ENCODE measurements around the gene PPFIBP2.

The PPFIBP2 gene

GRCh38 chr11:7513234-7514098, at the start of gene PPFIBP2:
Gene PPFIBP2, plus strand, starts transcription at chr11:7513999. Its CDS starts 35,477 bp downstream, at chr11:7549476.
- Histone ChIP-seq H3K27ac (ENCODE audit: extremely low read depth, low read depth, low read length) (no peak within 1 kb of the TSS), H3K4me1 (ENCODE audit: control insufficient read depth, insufficient read depth, low read length) (no peaks in the 10 kb centered on the region), H3K4me3 (ENCODE audit: low read depth, low read length) (peak within 1 kb of the TSS; percentile 82), H3K36me3 (ENCODE audit: control insufficient read depth in 2 of 2, insufficient read depth in 1 of 2, low read length in 2 of 2) (no peaks in the 10 kb centered on the region), H3K9me3 (ENCODE audit: control insufficient read depth, insufficient read depth, low read depth, low read length) (no peaks in the 10 kb centered on the region)
- ChIA-PET POLR2A (no interaction called here), CTCF (interaction anchor here (0.5 to 3.5 kb wide), 26 partner anchors 8 to 714 kb away, joined by 3 to 23 read pairs (median 4); partner anchors contain the start of gene OR6A2)
- TF ChIP-seq KLF16 (tag by site-specific recombination; IDR thresholded peaks at IDR 0.05) (peak; percentile 54; the same call in 1 of the 2 replicates), ZFHX2 (tag by site-specific recombination; conservative IDR thresholded peaks at IDR 0.05) (peak; percentile 27), CTCF (tag by site-specific recombination; IDR thresholded peaks at IDR 0.05) (peak; percentile 54), ZBTB20 (tag by site-specific recombination; IDR thresholded peaks at IDR 0.05) (peak; percentile 7; the same call in 1 of the 2 replicates), ZNF2 (tag by site-specific recombination; IDR thresholded peaks at IDR 0.05) (peak; percentile 83), ZNF335 (tag by site-specific recombination; conservative IDR thresholded peaks at IDR 0.05) (peak; percentile 94), ZNF529 (tag by site-specific recombination; IDR thresholded peaks at IDR 0.05; ENCODE audit: insufficient replicate concordance) (no peak), TRIM28 (IDR thresholded peaks at IDR 0.05; ENCODE audit: borderline replicate concordance, low read length) (no peak), ZNF311 (tag by site-specific recombination; IDR thresholded peaks at IDR 0.05; ENCODE audit: borderline replicate concordance) (no peak), SP3 (tag by site-specific recombination; IDR thresholded peaks at IDR 0.05) (peak; percentile 78), KLF1 (tag by site-specific recombination; IDR thresholded peaks at IDR 0.05) (0 out of 2 replicates have a peak, but pooled peaks have one; percentile 5), ZNF341 (tag by site-specific recombination; IDR thresholded peaks at IDR 0.05; ENCODE audit: low read depth) (peak; percentile 93), GLIS2 (tag by site-specific recombination; IDR thresholded peaks at IDR 0.05) (peak; percentile 66), ZNF654 (tag by site-specific recombination; IDR thresholded peaks at IDR 0.05; ENCODE audit: low read depth) (peak; percentile 33; the same call in 1 of the 2 replicates), KLF9 (tag by site-specific recombination; IDR thresholded peaks at IDR 0.05; ENCODE audit: low read depth) (peak; percentile 94), YY2 (tag by site-specific recombination; IDR thresholded peaks at IDR 0.05) (no peak), EGR2 (tag by site-specific recombination; IDR thresholded peaks at IDR 0.05; ENCODE audit: low read depth) (0 out of 2 replicates have a peak, but pooled peaks have one; percentile 2), ZNF585B (tag by site-specific recombination; IDR thresholded peaks at IDR 0.05) (no peak), SP2 (tag by site-specific recombination; IDR thresholded peaks at IDR 0.05) (peak; percentile 63), GFI1B (tag by site-specific recombination; IDR thresholded peaks at IDR 0.05) (no peak), KLF8 (tag by site-specific recombination; IDR thresholded peaks at IDR 0.05) (no peak)
- TF ChIP-seq, protein P1, sequence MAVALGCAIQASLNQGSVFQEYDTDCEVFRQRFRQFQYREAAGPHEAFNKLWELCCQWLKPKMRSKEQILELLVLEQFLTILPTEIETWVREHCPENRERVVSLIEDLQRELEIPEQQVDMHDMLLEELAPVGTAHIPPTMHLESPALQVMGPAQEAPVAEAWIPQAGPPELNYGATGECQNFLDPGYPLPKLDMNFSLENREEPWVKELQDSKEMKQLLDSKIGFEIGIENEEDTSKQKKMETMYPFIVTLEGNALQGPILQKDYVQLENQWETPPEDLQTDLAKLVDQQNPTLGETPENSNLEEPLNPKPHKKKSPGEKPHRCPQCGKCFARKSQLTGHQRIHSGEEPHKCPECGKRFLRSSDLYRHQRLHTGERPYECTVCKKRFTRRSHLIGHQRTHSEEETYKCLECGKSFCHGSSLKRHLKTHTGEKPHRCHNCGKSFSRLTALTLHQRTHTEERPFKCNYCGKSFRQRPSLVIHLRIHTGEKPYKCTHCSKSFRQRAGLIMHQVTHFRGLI (tag by site-specific recombination; IDR thresholded peaks at IDR 0.05), result peak; percentile 59
- TF ChIP-seq, protein P2, sequence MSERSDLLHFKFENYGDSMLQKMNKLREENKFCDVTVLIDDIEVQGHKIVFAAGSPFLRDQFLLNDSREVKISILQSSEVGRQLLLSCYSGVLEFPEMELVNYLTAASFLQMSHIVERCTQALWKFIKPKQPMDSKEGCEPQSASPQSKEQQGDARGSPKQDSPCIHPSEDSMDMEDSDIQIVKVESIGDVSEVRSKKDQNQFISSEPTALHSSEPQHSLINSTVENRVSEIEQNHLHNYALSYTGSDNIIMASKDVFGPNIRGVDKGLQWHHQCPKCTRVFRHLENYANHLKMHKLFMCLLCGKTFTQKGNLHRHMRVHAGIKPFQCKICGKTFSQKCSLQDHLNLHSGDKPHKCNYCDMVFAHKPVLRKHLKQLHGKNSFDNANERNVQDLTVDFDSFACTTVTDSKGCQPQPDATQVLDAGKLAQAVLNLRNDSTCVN (tag by site-specific recombination; optimal IDR thresholded peaks at IDR 0.05), result peak; percentile 56

Data from HEK293 (cell line).